Body of pancreas (tissue), 4 donors: ENCODE results near the gene DHRS4. TPM values are rescaled to one million over a fixed set of nuclear protein-coding genes. Genes with fewer than 3 reads are reported as not detected.

Experiments
- ATAC-seq: fragments of 150-250 bp; one replicate; pipeline ENCODE4 v1.9.1; 2016
- DNase-seq, 4 donors: peaks; one replicate each; pipeline ENCODE4 v3.0.0-alpha.2; 2019
- H3K27ac ChIP-seq, 4 donors: fragments of 200-600 bp; sonication (generic); 1 replicate in 3 of 4; 2 replicates in 1 of 4; pipeline versions ENCODE4 v1.5.1 to v1.6.1; 2016 to 2019; ENCODE audit warnings: mild to moderate bottlenecking in 1 of 4, mixed read lengths in 1 of 4, moderate library complexity in 1 of 4
- H3K27me3 ChIP-seq, 2 donors: fragments of 200-600 bp; sonication (generic); one replicate each; pipeline ENCODE4 v1.6.0; 2016; ENCODE audit warnings: mild to moderate bottlenecking in 1 of 2
- H3K36me3 ChIP-seq, 2 donors: fragments of 200-600 bp; sonication (generic); replicated peaks in 1 of 2; 2 replicates each; pipeline ENCODE4 v1.5.1; 2016; ENCODE audit warnings: low read depth in 2 of 2; ENCODE audit not compliant: insufficient read depth in 1 of 2
- H3K4me1 ChIP-seq: fragments of 200-600 bp; sonication (generic); one replicate; pipeline ENCODE4 v1.6.0; 2016
- H3K4me3 ChIP-seq, 2 donors: fragments of 200-600 bp; sonication (generic); 1 replicate in 1 of 2; 2 replicates in 1 of 2; pipeline ENCODE4 v1.5.1; 2016 to 2019
- H3K9me3 ChIP-seq, 3 donors: fragments of 200-600 bp; sonication (generic); 1 replicate in 2 of 3; 2 replicates in 1 of 3; pipeline ENCODE4 v1.5.1; 2016
- POLR2A ChIP-seq, 3 donors: fragments of 450-650 bp; IDR thresholded peaks; one replicate each; pipeline ENCODE4 v1.6.1; 2016; ENCODE audit warnings: antibody characterized with exemption in 3 of 3, mild to moderate bottlenecking in 2 of 3
- WGBS, 2 donors: methylation state at CpG; one replicate each; pipeline ENCODE4 v1.1.5; 2017; 5-methylcytosine and 5-hydroxymethylcytosine counted together
- intact Hi-C: fragments of 100-400 bp; cut with DNase I; formaldehyde crosslinking; loops from one replicate; pipeline ENCODE4 v1.15.1; 2023
- total RNA-seq, 2 donors: library from RNA; depleted of rRNA; stranded (reverse); fragments of >200 nt; gene quantifications; one replicate each; pipeline ENCODE4 v1.1.0, GENCODE V29; 2016
- TF ChIP-seq, protein P1 (sequence below), 7 experiments: fragments of 450-650 bp in 4 of 7; fragments of 200-600 bp in 3 of 7; sonication (generic) in 3 of 7; IDR thresholded peaks; one replicate each; pipeline ENCODE4 v1.5.1; 2016 to 2019; ENCODE audit warnings: antibody characterized with exemption in 7 of 7

DHRS4 gene
- total RNA-seq, 2 donors from 2014 or later, result 18.4 to 45.5 TPM

DNA sequence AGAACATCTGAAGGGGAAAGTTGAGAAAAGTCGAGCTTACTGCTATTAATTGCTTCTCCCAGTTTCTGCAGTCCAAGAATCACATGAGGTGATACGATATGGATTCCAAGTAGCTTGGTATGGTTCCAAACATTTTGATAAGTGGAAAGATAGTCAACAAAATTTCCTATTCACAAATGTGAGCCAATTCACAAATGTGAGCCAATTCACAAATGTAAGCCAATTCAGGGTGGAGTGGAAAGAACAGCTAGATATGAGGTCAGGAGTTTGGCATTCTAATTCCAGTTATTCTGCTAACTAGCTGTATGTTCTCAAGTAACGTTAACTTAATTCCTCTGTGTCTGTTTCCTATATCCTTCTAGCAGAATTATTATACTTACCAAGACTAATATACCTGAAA, 37.6 kb upstream of the DHRS4 start:
- Histone ChIP-seq H3K4me3 (no peak overlapping the region), H3K27ac (peak overlapping the region; percentile 36 to 63 (median 58))
- peak; percentile 94 for ATAC-seq

DNA sequence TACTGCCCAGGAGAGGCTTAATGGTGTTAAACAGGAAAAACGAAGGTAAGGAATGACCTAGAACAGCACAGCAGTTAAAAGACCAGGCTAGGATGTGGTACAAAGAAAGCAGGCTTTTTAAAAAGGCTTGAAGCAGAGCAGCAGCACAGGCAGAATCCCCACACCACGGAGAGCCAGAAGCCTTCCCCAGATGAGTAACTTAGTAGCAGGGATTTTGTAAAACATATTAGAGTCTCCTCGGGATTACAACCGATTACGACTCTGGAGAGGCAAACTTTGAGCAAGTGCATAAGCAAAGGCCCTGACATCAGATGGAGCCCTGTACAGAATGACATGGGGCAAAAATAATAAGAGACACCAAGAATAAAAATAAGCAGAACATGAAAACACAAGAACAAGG, 37.1 kb upstream of the DHRS4 start:
- Histone ChIP-seq H3K27ac (peak overlapping the region in 3 of 4 donors; percentile 58 to 63 (median 58)), H3K9me3 (no peaks in the 10 kb centered on the region), H3K36me3 (no peaks in the 10 kb centered on the region), H3K4me1 (peaks cover 20% of the 10 kb centered on the region), H3K4me3 (no peak overlapping the region), H3K27me3 (no peaks in the 10 kb centered on the region)
- TF ChIP-seq POLR2A (IDR thresholded peaks at IDR 0.05), result no peak
- TF ChIP-seq, protein P1, sequence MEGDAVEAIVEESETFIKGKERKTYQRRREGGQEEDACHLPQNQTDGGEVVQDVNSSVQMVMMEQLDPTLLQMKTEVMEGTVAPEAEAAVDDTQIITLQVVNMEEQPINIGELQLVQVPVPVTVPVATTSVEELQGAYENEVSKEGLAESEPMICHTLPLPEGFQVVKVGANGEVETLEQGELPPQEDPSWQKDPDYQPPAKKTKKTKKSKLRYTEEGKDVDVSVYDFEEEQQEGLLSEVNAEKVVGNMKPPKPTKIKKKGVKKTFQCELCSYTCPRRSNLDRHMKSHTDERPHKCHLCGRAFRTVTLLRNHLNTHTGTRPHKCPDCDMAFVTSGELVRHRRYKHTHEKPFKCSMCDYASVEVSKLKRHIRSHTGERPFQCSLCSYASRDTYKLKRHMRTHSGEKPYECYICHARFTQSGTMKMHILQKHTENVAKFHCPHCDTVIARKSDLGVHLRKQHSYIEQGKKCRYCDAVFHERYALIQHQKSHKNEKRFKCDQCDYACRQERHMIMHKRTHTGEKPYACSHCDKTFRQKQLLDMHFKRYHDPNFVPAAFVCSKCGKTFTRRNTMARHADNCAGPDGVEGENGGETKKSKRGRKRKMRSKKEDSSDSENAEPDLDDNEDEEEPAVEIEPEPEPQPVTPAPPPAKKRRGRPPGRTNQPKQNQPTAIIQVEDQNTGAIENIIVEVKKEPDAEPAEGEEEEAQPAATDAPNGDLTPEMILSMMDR (IDR thresholded peaks at IDR 0.05), result no peak
- intact Hi-C loops, result no loop called here
- DNase-seq, result no peak
- WGBS, 2 donors, result 27 to 52% methylated on average over 5 of the region's 5 CpGs
- no peak for ATAC-seq

More for the DNA sequence above, 37.6 kb upstream of the DHRS4 start:
- H3K4me1 ChIP-seq, result peaks cover 20% of the 10 kb centered on the region
- intact Hi-C loops, result no loop called here
- whole genome bisulfite sequencing, 2 donors, result 6 to 17% methylated on average over 3 of the region's 3 CpGs
- TF ChIP-seq POLR2A (IDR thresholded peaks at IDR 0.05), result no peak
- TF ChIP-seq, protein P1 (IDR thresholded peaks at IDR 0.05), result no peak
- no peaks in the 10 kb centered on the region for H3K9me3 ChIP-seq
- DNase-seq, result no peak
- H3K27me3 ChIP-seq, result no peaks in the 10 kb centered on the region
- H3K36me3 ChIP-seq, result no peaks in the 10 kb centered on the region

DNA sequence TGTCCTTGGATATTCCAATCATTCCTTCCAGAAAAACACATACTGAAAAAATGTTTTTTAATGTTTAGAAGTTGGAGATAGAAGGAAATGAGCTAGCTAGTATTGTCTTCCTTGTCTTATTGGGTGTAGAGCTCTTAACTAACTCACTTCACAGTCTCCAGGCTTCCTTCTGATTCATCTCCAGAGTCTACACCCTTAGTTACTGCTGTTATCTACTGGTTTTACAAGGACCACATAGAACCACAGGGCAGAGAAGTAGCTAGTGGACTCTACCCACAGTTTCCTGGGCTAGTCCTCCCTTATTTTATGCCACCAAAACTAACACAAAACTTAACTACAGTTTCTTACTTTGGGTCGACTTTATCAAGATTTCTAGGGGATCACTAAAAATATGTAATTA, 31.0 kb upstream of the DHRS4 start:
- Histone ChIP-seq H3K4me1 (no peaks in the 10 kb centered on the region), H3K36me3 (no peaks in the 10 kb centered on the region), H3K9me3 (no peaks in the 10 kb centered on the region), H3K27ac (no peak overlapping the region), H3K27me3 (no peaks in the 10 kb centered on the region), H3K4me3 (no peak overlapping the region)
- ATAC-seq (no peak), DNase-seq (no peak)
- TF ChIP-seq, protein P1 (IDR thresholded peaks at IDR 0.05), result no peak
- no peak for TF ChIP-seq POLR2A (IDR thresholded peaks at IDR 0.05)
- WGBS, 2 donors, result 69 to 90% methylated on average over 1 of the region's 1 CpG
- intact Hi-C loops, result no loop called here

DNA sequence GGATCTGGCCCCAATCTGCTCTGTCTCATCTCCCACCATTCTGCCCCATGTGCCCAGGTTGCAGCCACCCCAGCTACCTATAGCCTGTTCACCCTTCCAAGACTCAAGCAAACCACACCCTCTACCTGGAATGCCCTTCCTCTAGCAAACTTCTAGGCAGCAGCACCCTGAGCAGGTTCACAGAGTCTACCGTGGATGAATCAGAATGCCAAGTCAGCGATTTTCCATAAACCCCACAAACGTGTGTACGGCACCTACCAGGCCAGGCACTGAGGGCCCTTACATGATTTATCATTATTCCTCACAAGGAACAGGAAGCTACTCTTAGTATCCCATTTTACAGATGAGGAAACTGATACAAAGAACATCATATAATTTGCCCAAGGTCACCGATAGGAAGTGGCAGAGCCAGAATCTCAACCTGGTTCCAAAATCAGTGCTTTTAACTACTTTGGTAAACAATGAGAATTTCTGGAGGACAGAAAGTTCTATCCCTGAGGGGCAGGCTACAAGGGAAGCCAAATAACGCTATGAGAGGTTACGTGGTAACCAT, 28.0 kb upstream of the DHRS4 start:
- TF ChIP-seq POLR2A (IDR thresholded peaks at IDR 0.05), result no peak
- TF ChIP-seq, protein P1 (IDR thresholded peaks at IDR 0.05), result no peak
- peaks cover 9% of the 10 kb centered on the region for H3K4me1 ChIP-seq
- intact Hi-C loops, result no loop called here
- no peaks in the 10 kb centered on the region for H3K9me3 ChIP-seq
- H3K36me3 ChIP-seq, result no peaks in the 10 kb centered on the region
- no peak overlapping the region for H3K4me3 ChIP-seq
- ATAC-seq (no peak), DNase-seq (no peak)
- WGBS, 2 donors, result 91 to 92% methylated on average over 7 of the region's 7 CpGs
- H3K27ac ChIP-seq, result no peak overlapping the region
- H3K27me3 ChIP-seq, result no peaks in the 10 kb centered on the region

DNA sequence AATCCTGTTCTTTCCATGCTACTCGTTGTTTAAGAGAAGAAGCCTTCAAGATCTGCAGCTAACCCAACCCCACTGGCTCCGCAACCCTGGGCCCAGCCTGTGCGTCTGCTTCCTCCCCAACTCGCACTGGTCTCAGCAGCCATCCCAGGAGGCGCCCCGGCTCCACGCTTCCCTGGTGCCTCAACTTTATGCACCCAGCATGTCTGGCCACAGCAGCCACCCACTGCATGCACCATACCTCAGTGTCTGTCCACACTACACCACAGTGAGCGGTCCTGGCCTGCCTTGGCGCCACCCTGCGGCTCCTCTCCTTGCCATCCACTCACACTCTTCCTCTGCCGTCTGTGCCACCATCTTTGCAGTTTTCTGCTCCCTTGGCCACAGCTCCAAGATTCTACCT, 27.0 kb upstream of the DHRS4 start:
- WGBS, 2 donors, result 94 to 95% methylated on average over 11 of the region's 11 CpGs
- intact Hi-C loops, result no loop called here
- no peaks in the 10 kb centered on the region for H3K36me3 ChIP-seq

More for the DNA sequence above, 27.0 kb upstream of the DHRS4 start:
- ATAC-seq, result no peak
- peaks cover 9% of the 10 kb centered on the region for H3K4me1 ChIP-seq
- no peak for TF ChIP-seq POLR2A (IDR thresholded peaks at IDR 0.05)
- TF ChIP-seq, protein P1 (IDR thresholded peaks at IDR 0.05), result no peak
- H3K4me3 ChIP-seq, result no peak overlapping the region
- no peak overlapping the region for H3K27ac ChIP-seq
- H3K27me3 ChIP-seq, result no peaks in the 10 kb centered on the region
- H3K9me3 ChIP-seq, result no peaks in the 10 kb centered on the region
- no peak for DNase-seq
